Stimulated activated CD4-positive, alpha-beta T cell treated with anti-CD3 and anti-CD28 coated beads, Interleukin-12 subunit alpha, Interleukin-12 subunit beta, amount 100 ng/mL, for 48 hours (primary cell): ENCODE results near the gene SETDB1.

Experiments
- DNase-seq, 3 donors: peaks; one replicate each; pipeline ENCODE4 v3.0.0-alpha.2; 2020; ENCODE audit warnings: low read depth in 2 of 3, low spot score in 1 of 3

Gene SETDB1

DNA sequence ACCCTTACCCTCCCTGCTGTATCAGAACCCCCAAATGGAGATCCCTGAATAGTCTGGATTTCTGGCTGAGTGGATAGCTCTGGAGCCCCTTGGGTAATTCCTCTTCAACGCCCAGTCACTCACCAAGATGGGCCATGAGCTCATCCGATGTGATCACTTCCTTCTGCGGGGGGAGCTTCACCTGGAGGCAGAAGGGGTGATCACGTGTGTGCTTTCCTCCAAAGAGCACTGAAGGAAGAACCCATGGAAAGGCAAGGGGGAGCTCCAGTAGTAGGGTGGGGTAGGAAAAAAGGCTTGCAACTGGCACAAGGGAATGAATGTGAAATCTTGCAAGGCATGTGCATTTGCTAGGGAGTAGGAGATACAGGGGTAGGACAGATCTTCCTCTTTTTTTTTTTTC lies 75.4 kb downstream of the SETDB1 start:
- no peak for DNase-seq

DNA sequence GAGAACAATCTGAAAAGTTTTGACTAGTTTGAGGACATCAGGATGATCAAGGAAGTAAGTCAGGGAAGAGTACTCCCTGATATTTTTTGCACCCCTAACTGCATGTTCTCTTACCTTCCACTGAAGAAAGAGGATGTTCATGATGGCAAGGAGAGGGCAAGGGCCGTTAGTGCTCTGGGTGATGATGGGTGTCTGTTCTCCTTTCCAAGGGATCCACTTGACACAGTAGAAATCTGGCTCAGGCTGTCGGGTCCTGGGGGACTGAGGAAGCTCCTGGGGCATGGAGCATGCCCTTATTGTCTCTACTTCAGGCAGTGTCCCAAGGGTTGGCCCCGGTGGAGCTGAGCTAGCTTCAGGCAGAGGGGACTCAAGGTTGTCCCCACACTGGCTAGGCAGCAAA lies 75.9 kb downstream of the SETDB1 start:
- DNase-seq = no peak

DNA sequence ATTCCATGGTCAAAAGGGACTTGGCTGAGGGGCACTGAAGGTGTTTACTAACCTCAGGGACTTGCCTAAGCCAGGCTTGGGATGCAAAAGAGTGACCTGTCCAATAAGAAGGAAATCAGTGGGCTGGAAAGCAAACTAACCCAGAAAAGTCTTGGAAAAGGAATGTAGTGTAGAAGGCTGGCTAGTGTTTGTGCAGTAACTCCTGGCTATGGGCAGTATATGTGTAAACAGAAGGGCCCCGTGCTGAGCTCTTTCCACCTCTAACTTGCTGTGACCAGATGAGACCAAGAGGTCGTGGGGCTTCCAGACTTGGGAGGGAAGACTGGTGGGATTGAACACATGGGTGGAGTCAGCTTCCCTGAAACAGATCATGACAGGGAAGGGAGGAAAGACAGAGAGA lies 76.4 kb downstream of the SETDB1 start:
- DNase-seq = no peak

DNA sequence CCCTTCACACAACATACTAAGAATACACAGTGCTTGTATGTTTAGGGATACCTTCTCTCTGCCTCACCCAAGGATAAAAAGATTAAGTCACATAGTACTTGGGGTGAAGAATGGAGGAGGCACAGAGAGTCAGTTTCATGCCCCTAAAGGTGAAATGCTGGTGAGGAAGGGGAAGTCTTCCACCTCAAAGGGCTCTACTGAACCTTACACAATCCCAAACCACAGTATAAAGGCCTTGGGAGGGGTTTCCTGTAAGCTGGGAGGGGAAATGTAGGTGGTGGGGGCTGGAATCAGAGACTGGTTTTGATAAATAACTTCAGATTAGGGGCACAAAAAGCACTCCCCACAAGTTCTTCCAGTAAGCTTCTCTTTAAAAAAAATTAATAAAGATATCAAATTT lies 77.0 kb downstream of the SETDB1 start:
- no peak for DNase-seq

DNA sequence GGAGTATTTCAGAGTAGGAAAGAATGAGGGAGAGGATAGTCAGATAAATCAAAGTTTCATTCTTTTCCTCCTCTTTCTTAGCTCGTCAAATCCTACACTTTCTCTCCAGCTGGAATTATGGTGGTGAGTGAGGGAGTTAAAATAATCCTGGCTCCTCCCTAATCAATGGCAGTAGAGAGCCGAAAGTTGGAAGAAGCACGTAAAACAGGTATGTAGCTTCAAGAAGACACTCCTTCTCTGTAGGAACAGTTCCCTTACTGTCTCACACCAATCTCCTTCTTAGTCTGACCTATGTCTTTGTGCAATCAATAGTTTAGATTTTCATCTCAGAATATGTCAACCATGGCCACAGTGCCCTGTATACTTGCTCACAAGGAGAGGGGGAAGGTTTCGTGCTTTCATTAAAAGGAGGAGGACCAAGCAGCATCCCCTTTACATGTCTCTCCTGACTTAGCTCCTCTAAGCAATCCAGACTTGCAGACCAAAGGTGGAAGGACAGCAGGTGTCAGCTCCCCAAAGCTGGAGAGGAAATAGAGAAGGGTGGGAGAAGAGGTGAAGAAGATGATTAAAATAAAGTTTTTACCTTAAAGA lies 79.7 kb downstream of the SETDB1 start:
- DNase-seq = no peak

DNA sequence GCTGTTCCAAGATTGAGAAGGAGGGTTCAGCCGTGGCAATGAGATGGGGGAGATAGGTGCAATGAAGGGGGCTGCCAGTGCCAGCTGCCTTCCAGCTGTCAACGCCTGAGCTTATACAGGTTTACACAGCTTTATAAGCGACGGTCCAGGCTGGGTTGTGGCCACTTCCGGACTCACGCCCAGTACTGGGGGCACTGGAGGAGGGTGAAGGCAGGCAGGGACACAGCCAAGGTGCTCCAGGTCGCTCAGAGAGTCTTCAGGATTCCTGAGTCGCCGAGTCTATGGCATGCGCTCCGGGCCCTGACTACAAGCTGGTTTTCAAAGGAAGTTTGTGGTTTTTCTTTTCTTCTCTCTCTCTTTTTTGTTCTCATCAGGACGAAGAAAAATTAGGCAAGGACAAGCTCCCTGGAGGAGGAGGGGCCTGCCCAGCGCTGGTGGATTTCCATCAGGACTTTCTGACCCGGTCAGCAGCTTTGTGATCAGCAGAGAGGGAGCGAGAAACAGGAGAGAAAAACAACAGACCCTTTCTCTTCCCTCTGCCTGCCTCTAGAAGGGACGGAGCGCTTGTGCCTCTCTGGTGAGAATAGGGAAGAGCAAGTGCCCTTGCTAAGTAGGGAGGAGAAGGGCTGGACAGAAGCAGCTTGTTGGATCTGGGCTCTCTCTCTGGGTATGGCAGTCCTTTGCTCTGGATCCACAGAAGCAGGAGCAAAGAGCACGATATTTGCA lies 80.3 kb downstream of the SETDB1 start, which contains the start of gene MINDY1:
MINDY1 (minus strand) TSS at position 576 of the 726 bp plus-strand sequence. CDS start 4,285 bp downstream, outside the sequence.
- peak in 2 of 3 donors; percentile 30 to 36 for DNase-seq

DNA sequence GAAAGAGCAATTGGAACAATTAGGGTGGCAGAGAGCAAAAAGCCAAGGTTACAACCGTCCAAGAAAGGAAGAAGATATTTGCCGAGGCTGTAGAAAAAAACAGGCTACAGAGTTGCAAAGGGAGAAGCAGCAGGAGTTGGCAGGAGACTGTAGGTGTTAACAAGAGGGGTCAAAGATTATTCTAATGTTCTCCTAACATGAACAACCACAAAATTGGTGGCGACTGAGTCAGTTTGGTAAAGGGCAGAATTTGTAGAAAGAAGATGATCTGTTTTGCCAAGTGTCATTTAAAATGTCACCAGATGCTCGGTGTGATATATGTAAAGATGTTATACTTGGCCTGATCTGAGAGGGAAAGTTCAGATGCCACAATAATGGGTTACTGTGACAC lies 81.7 kb downstream of the SETDB1 start:
- DNase-seq = no peak

DNA sequence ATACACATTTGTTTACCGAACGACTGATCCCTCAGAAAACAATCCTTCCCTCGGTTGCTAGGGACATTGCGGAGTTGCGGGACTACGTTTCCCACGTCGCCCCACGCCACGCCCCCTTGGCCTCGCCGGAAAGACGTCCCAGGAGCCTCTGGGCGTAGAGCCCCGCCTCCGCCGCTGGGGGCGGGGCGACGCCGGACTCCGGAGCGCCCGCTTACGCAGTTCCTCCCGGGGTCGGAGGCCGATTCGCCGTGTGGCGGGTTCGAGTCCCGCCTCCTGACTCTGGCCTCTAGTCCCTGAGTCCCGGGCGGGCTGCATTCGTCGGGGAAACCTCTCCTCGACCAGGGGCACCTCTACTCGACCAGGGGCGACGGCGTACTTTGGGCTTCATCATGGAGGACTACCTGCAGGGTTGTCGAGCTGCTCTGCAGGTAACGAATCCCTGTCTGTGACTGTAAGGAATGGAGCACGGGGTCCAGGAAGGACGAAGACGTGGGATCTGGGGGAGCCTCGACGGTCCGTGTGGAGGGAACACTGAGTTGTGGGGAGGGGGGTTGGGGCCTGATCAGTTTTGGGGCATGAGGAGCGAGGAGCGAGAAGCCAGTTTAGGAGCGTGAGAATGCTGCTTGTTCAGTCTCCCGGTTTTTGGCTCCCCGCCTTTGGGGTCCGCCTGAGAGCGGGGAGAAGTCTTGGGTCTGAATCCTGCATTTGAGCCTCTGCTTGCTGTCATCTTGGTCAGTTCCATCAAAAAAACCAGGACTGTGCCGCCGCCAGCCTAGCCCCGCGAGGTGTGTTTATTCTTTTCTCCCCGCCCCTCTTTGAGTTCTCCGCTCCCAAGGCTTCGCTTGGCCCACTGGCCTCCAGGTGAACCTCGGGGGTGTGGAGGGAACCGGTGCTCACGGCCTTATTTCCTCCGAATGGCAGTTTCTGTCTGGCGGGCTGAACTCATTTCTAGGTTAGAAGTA lies 82.4 kb downstream of the SETDB1 start, which contains the start of gene PRUNE1:
PRUNE1 (plus strand) TSS at position 206 of the 962 bp plus-strand sequence; CDS start at position 390, 184 bp downstream.
- DNase-seq = peak; percentile 93 to 97 (median 94)

DNA sequence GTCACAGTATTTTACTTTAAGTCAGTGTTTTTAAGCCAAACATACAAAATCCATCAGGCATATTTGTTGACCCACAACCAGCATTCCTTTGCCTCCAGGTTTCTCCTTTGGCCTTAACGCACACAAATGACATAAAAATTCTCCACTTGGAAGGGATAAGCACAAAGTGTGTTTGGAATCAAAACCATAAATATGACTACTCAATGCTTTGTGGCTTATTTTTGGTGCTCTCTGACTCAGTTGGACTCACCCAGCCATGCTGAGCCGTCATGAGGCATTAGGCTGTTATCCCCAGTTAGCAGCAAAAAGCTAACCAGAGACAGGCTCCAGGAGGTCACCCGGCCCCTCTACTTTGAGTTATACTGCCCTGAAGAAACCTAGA lies 83.0 kb downstream of the SETDB1 start:
- DNase-seq = no peak

DNA sequence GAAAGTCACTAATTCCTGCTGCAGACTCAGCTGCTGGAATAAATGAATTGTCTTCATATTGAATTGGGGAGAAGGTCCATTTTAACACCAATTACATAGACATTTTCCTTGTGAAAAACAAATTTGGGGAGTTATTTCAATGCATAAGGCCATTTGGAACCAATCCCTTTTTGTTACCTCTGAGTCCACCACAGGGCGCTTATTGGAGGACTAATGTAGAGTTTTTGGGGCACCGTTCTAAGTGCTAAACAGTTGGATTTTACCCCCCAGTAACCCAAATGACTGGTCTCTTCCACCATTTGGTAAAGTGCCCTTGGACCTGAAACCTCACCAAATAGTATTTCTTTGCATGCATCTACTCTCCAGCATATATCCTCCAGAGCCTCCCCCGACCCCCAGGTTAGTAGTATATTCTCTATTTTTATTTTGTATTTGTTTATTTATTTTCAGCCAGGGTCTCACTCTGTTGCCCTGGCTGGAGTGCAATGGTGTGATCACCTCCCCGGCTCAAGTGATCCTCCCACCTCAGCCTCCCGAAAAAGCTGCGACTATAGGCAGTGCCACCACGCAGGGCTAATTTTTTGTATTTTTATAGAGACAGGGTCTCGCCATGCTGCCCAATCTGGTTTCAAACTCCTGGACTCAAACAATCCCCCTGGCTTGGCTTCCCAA lies 83.6 kb downstream of the SETDB1 start:
- no peak for DNase-seq

DNA sequence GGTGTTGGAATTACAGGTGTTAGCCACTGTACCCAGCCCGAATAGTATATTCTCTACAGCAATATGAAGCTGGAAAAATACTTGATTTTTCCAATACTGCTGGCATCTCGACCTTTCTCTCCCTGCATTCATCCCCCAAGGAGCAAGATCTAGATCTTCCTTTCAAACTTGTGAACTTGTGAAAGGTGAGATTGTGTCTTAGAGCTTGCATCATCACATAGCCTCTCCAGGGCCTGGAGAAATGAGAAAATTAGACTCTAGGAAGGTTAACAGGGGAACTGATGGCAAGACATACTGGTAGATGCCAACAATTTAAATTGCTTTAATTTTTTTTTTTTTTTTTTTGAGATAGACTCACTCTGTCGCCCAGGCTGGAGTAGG lies 84.2 kb downstream of the SETDB1 start:
- no peak for DNase-seq

DNA sequence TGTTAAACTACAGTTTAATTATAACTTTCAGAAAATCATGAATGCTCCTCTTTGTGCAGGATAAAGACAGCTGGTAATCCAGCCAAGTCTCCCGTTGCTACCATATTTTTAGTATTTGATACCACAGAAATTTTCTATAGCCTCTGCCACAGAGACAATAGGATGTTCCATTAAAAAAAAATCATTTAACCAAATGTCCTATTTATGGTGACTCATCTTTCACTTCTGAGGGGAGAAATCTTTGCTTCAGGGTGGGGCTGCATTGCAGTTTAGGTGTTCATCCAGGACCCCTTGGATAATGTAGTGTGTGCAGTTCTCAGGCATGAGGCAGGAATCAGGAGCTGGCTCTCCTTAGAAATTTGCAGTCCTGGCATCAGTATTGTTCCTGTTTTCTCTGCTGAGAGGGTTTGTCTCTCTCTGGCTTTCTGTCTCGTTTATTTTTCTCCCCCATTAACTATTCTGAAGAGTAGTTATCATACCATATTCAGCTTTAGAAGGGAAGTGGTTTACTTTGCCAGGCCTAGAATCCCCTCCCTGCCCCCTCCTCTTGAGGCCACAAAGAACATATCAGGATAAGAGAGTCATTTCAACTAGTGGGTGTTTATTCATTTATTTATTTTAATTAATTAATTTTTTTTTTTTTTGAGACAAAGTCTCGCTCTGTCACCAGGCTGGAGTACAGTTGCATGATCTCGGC lies 85.1 kb downstream of the SETDB1 start:
- no peak for DNase-seq

DNA sequence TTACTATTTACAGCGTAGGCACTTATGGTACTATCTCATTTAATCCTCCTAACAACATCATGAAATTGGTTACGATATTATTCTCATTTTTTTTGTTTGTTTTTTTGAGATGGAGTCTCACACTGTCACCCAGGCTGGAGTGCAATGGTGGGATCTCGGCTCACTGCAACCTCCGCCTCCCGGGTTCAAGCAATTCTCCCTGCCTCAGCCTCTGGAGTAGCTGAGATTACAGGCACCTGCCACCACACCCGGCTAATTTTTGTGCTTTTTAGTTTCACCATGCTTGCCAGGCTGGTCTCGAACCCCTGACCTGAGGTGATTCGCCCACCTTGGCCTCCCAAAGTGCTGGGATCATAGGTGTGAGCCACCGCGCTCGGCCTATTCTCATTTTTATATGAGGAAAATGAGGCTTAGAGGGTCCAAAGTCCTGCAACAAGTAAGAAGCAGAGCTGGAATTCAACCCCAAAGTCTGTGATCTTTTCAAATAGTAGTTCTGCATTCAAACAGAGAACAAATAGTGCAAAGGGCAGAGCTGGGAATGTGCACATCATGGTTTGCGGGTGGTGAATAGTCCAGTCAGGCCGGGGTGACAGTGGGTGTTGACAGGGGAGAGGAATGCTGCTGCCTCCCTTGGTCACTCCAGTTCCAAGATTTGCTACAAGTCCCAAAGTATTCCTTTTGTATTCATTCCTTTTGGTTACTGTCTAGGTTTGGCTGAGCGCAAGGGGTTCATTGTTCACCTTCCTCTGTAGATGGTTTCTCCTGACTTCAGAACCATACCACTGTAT lies 86.7 kb downstream of the SETDB1 start:
- no peak for DNase-seq

DNA sequence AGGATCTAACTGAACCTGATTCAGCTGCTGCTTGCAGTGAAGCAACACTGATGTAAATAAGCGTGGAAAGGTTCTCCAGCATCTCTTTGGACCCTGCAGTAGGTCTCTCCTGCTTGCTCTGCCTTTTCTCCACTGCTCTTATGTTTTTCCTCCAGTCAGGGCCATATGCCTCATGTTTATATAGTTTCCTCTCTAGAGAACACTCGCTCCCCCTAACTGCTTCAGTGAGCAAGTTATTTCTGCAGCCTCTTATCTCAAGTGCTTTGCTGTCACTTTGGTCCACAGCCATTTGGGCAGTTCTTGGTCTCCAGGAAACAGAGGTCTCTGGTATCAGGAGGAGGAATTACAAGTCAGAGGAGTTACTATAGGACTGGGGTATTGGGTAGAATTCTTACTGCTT lies 87.4 kb downstream of the SETDB1 start:
- no peak for DNase-seq
